CD4-positive, alpha-beta T cell (primary cell): Measurements from ENCODE around the gene CXorf38. TPM values are rescaled to one million over a fixed set of nuclear protein-coding genes. Genes with fewer than 3 reads are reported as not detected.

Experiments
- ATAC-seq: fragments of 200-7000 bp; cut with Tn5 transposase; one replicate; pipeline ENCODE4 v1.10.0; 2022; ENCODE audit warnings: mild to moderate bottlenecking; ENCODE audit not compliant: poor library complexity
- CTCF ChIA-PET: fragments of 350-600 bp; sonication (Branson Sonifier 250); formaldehyde crosslinking; loops from one replicate; lab custom pipeline; 2021; ENCODE audit warnings: antibody characterized with exemption, inconsistent platforms; lab: Charles Lee
- POLR2A ChIA-PET: fragments of 350-600 bp; sonication (Branson Sonifier 250); formaldehyde crosslinking; loops from one replicate; lab custom pipeline; 2021; ENCODE audit warnings: antibody characterized with exemption, inconsistent platforms; lab: Charles Lee
- DNase-seq, 14 experiments: peaks; one replicate each; pipeline ENCODE4 v3.0.0-alpha.2; 2013 to 2020; ENCODE audit warnings: mixed read lengths in 2 of 14
- H3K27ac ChIP-seq, 2 donors: one replicate each; pipeline versions ENCODE4 v1.5.1 to v1.7.0; 2013; ENCODE audit warnings: low read length in 2 of 2, low read depth in 1 of 2, mild to moderate bottlenecking in 1 of 2
- H3K27me3 ChIP-seq, 2 experiments: 1 replicate in 1 of 2; 2 replicates in 1 of 2; pipeline versions ENCODE4 v1.6.1 to v1.7.0; 2013; ENCODE audit warnings: low read length in 2 of 2, control low read depth in 1 of 2, mild to moderate bottlenecking in 1 of 2, moderate library complexity in 1 of 2; ENCODE audit not compliant: insufficient read depth in 2 of 2, control insufficient read depth in 1 of 2
- H3K36me3 ChIP-seq: one replicate; pipeline ENCODE4 v1.6.1; 2013; ENCODE audit warnings: low read length, control low read depth; ENCODE audit not compliant: insufficient read depth
- H3K4me1 ChIP-seq: one replicate; pipeline ENCODE4 v1.6.1; 2013; ENCODE audit warnings: low read length, control low read depth; ENCODE audit not compliant: insufficient read depth
- H3K4me3 ChIP-seq: one replicate; pipeline ENCODE4 v1.5.1; 2013; ENCODE audit warnings: mild to moderate bottlenecking, low read length, moderate library complexity
- H3K9me3 ChIP-seq, 2 experiments: 1 replicate in 1 of 2; 2 replicates in 1 of 2; pipeline versions ENCODE4 v1.6.1 to v1.7.0; 2013; ENCODE audit warnings: low read length in 2 of 2, mild to moderate bottlenecking in 2 of 2, control low read depth in 1 of 2, moderate library complexity in 1 of 2; ENCODE audit not compliant: control insufficient read depth in 1 of 2, insufficient read depth in 1 of 2
- H3K27ac Mint-ChIP-seq: one replicate; pipeline ENCODE4 v1.8.0; 2020; ENCODE audit warnings: mixed read lengths
- H3K27me3 Mint-ChIP-seq: one replicate; pipeline ENCODE4 v1.8.0; 2021; ENCODE audit warnings: mixed read lengths
- H3K36me3 Mint-ChIP-seq: one replicate; pipeline ENCODE4 v1.8.0; 2021; ENCODE audit warnings: low read depth, mixed read lengths
- H3K4me1 Mint-ChIP-seq: one replicate; pipeline ENCODE4 v1.8.0; 2021; ENCODE audit warnings: low read depth, mixed read lengths
- H3K4me3 Mint-ChIP-seq: one replicate; pipeline ENCODE4 v1.8.0; 2020; ENCODE audit warnings: mild to moderate bottlenecking, mixed read lengths
- H3K9me3 Mint-ChIP-seq: one replicate; pipeline ENCODE4 v1.8.0; 2020; ENCODE audit warnings: mixed read lengths
- CTCF ChIP-seq: fragments of 200-600 bp; IDR thresholded peaks from one replicate; pipeline ENCODE4 v1.8.0; 2022; ENCODE audit warnings: antibody characterized with exemption, mild to moderate bottlenecking
- intact Hi-C, 2 experiments: fragments of 100-400 bp; cut with DNase I in 1 of 2; cut with micrococcal nuclease in 1 of 2; formaldehyde crosslinking; loops; one replicate each; pipeline versions ENCODE4 v1.15.1 to v1.9.0; 2023 to 2025; cut with DNase I, micrococcal nuclease
- total RNA-seq, 174 experiments: library from RNA in 2 of 174; stranded (reverse) in 2 of 174; gene quantifications; one replicate each; pipeline ENCODE4 v1.2.3 and lab custom pipeline; 2021 to 2026

The CXorf38 gene
- total RNA-seq, 2 experiments from 2014 or later, result 9.4 to 10.4 TPM

GRCh38 chrX:40646489-40647306 is 663 bp downstream of the CXorf38 start:
- POLR2A ChIA-PET, result interaction anchor here (0.6 to 2.0 kb wide), 3 partner anchors 66 to 480 kb away, joined by 3 to 7 read pairs (median 5); partner anchors contain the start of genes ATP6AP2 and MED14
- H3K27ac Mint-ChIP-seq, result peak overlapping the region; percentile 91
- TF ChIP-seq CTCF, result no peak
- peak overlapping the region; percentile 98 for H3K4me3 Mint-ChIP-seq
- H3K4me1 Mint-ChIP-seq, result peaks cover 46% of the 10 kb centered on the region
- H3K36me3 Mint-ChIP-seq, result peaks cover 40% of the 10 kb centered on the region
- Histone ChIP-seq H3K27ac (peak overlapping the region; percentile 69 to 90), H3K27me3 (no peaks in the 10 kb centered on the region), H3K4me1 (peaks cover 32% of the 10 kb centered on the region), H3K9me3 (no peaks in the 10 kb centered on the region), H3K36me3 (peaks cover 18% of the 10 kb centered on the region), H3K4me3 (peak overlapping the region; percentile 80)
- CTCF ChIA-PET, result interaction anchor here (1.2 to 1.7 kb wide), 3 partner anchors 66 to 147 kb away, joined by 3 to 4 read pairs (median 3); partner anchors contain the start of gene ATP6AP2
- H3K9me3 Mint-ChIP-seq, result no peaks in the 10 kb centered on the region
- peak in 10 of 14 experiments; percentile 2 to 51 (median 15) for DNase-seq
- H3K27me3 Mint-ChIP-seq, result no peaks in the 10 kb centered on the region
- intact Hi-C loops, result loop anchor here (1.0 to 10.0 kb wide), 3 partner anchors 62 to 678 kb away; partner anchors contain the start of genes ATP6AP2 (in 1 of the 2) and MED14 (in 1 of the 2)
- peak; percentile 19 for ATAC-seq

GRCh38 chrX:40644821-40645358 is 2.5 kb downstream of the CXorf38 start:
- POLR2A ChIA-PET, result interaction anchor here (1.3 kb wide), 1 partner anchor 105 kb away, joined by 3 read pairs; no protein-coding TSS in a partner anchor
- H3K4me1 Mint-ChIP-seq, result peaks cover 44% of the 10 kb centered on the region
- CTCF ChIA-PET, result interaction anchor here (1.9 kb wide), 1 partner anchor 101 kb away, joined by 6 read pairs; no protein-coding TSS in a partner anchor

More at GRCh38 chrX:40644821-40645358, 2.5 kb downstream of the CXorf38 start:
- Mint-ChIP-seq H3K4me3 (peak overlapping the region; percentile 95), H3K27me3 (no peaks in the 10 kb centered on the region), H3K27ac (peak overlapping the region; percentile 94), H3K36me3 (peaks cover 44% of the 10 kb centered on the region), H3K9me3 (no peaks in the 10 kb centered on the region)
- Histone ChIP-seq H3K36me3 (peaks cover 13% of the 10 kb centered on the region), H3K27ac (peak overlapping the region; percentile 47 to 84), H3K4me1 (peaks cover 32% of the 10 kb centered on the region), H3K9me3 (no peaks in the 10 kb centered on the region), H3K27me3 (no peaks in the 10 kb centered on the region), H3K4me3 (peak overlapping the region; percentile 60)
- intact Hi-C loops, result loop anchor here (2.0 to 10.0 kb wide), 3 partner anchors 60 to 680 kb away; partner anchors contain the start of gene ATP6AP2 (in 1 of the 2)
- DNase-seq, result peak in 13 of 14 experiments; percentile 2 to 80 (median 31)
- no peak for TF ChIP-seq CTCF
- peak; percentile 52 for ATAC-seq
